Lower leg skin (tissue), 4 donors: Measurements from ENCODE around the gene CDC14A. TPM values are rescaled to one million over a fixed set of nuclear protein-coding genes. Genes with fewer than 3 reads are reported as not detected.

ENCODE experiments used
- DNase-seq, 2 donors: peaks; one replicate each; pipeline ENCODE4 v3.0.0-alpha.2; 2019; ENCODE audit warnings: low spot score in 2 of 2
- H3K4me3 ChIP-seq: fragments of 200-600 bp; sonication (generic); 2 replicates; pipeline ENCODE4 v1.5.1; 2017; ENCODE audit warnings: mild to moderate bottlenecking, low read depth; ENCODE audit not compliant: poor library complexity, severe bottlenecking
- CTCF ChIP-seq, 3 donors: fragments of 450-650 bp; IDR thresholded peaks; one replicate each; pipeline ENCODE4 v1.5.1; 2016; ENCODE audit warnings: antibody characterized with exemption in 3 of 3, mild to moderate bottlenecking in 3 of 3, moderate library complexity in 2 of 3
- POLR2A ChIP-seq, 2 donors: fragments of 450-650 bp; IDR thresholded peaks; one replicate each; pipeline ENCODE4 v1.6.1; 2016 to 2017; ENCODE audit warnings: antibody characterized with exemption in 2 of 2, mild to moderate bottlenecking in 1 of 2, moderate library complexity in 1 of 2
- WGBS, 2 donors: methylation state at CpG; one replicate each; pipeline ENCODE4 v1.1.5; 2018; 5-methylcytosine and 5-hydroxymethylcytosine counted together
- intact Hi-C: fragments of 100-400 bp; cut with DNase I; formaldehyde crosslinking; loops from one replicate; pipeline ENCODE4 v1.15.0; 2023; ENCODE audit warnings: low total_unique reads
- total RNA-seq, 4 donors: library from RNA; depleted of rRNA; stranded (reverse); fragments of >200 nt; gene quantifications; one replicate each; pipeline ENCODE4 v1.1.0, GENCODE V29; 2016

The CDC14A gene
- total RNA-seq, 4 donors from 2014 or later = 13.5 to 15.4 (median 14.4) TPM

DNA sequence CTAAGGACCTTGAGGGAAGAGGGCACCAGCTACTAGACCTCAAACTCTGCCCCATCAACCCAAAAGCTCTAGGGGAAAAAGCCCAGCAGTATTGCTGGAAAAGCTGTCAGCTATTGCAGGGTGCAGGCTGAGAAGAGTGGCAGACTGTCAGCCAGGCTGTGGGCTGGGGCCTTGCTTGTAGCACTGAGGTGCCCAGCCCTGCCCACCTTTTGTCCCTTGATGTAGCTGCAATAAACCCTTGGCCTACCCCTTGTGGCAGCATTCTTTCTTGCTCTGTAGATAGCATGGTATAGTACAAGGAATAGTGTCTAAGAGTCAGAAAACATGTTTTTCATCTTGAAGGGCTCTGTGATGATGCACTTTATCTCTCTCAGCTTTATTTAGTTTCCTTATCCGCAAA, 39.4 kb downstream of the CDC14A start:
- 82 to 91% methylated on average over 1 of the region's 1 CpG for WGBS, 2 donors
- intact Hi-C loops = no loop called here

GRCh38 chr1:100392756-100393155, 40.5 kb downstream of the CDC14A start:
- H3K4me3 ChIP-seq = no peak overlapping the region
- intact Hi-C loops = no loop called here
- TF ChIP-seq CTCF (IDR thresholded peaks at IDR 0.05) = no peak
- TF ChIP-seq POLR2A (IDR thresholded peaks at IDR 0.05) = no peak
- WGBS, 2 donors = 90 to 94% methylated on average over 5 of the region's 5 CpGs
- DNase-seq = no peak

More for the DNA sequence above, 39.4 kb downstream of the CDC14A start:
- DNase-seq = no peak
- TF ChIP-seq POLR2A (IDR thresholded peaks at IDR 0.05) (no peak), CTCF (IDR thresholded peaks at IDR 0.05) (no peak)
- H3K4me3 ChIP-seq = no peak overlapping the region

DNA sequence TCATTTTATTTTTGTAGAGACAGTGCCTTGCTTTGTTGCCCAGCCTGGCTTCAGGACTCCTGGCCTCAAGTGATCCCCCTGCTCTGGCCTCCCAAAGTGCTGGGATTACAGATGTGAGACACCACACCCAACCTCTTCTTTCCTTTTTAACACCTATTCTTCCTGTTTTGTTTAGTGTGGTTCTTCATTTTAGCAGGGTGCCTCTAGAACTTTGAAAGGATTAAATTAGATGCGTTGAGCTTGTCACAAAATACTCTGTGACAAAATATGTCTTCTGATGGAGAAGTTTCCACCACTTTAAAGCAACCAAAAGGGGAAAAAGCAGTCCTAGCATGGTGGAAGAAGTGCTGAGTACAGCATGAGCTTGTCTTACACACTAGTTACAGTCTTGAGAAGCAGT, 42.0 kb downstream of the CDC14A start:
- 87 to 89% methylated on average over 1 of the region's 1 CpG for WGBS, 2 donors
- DNase-seq = no peak
- intact Hi-C loops = no loop called here
- no peak for TF ChIP-seq CTCF (IDR thresholded peaks at IDR 0.05)
- TF ChIP-seq POLR2A (IDR thresholded peaks at IDR 0.05) = no peak
- no peak overlapping the region for H3K4me3 ChIP-seq

- intact Hi-C loops = no loop called here
- no peak for TF ChIP-seq CTCF (IDR thresholded peaks at IDR 0.05)
- TF ChIP-seq POLR2A (IDR thresholded peaks at IDR 0.05) = no peak
- no peak overlapping the region for H3K4me3 ChIP-seq
- WGBS, 2 donors = 90 to 92% methylated on average over 5 of the region's 5 CpGs
- no peak for DNase-seq
Measured at GRCh38 chr1:100395913-100396312, 43.6 kb downstream of the CDC14A start.

DNA sequence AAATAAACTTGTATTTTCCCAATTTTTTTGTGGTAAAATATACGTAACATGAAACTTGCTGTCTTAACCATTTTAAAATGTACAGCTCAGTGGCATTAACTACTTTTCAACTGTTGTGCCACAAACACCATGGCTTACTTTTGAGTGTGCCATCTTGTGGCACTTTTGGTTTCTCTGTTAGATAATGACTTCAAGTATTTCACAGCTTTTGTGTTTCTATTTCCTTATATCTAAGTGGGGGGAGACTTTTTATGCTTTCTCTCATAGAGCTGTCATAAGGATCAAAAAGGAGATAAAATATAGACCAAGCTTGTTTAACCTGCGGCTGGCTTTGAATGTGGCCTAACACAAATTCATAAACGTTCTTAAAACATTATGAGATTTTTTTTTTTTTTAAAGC, 44.3 kb downstream of the CDC14A start:
- 83 to 91% methylated on average over 3 of the region's 3 CpGs for WGBS, 2 donors
- DNase-seq = no peak
- intact Hi-C loops = no loop called here
- TF ChIP-seq CTCF (IDR thresholded peaks at IDR 0.05) (no peak), POLR2A (IDR thresholded peaks at IDR 0.05) (no peak)
- no peak overlapping the region for H3K4me3 ChIP-seq

DNA sequence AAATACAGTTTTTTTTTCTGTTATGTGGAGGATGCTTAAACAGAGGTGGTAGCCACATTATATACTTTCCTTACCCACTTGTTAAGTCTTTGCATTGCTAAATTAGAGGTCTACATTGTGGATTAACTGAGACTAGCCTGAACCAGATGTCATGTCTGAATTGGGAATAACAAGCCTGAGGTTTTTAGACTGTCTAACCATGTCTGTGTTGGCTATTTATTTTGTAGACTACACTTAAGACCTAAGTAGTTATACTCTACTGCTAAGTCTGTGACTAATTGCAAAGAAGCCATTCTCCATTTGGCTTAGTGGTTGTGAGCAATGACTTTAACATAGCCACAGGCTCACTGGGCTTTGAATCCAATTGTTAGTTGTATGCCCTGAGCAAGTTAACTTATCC, 45.4 kb downstream of the CDC14A start:
- intact Hi-C loops = no loop called here
- H3K4me3 ChIP-seq = no peak overlapping the region
- no peak for DNase-seq
- no peak for TF ChIP-seq CTCF (IDR thresholded peaks at IDR 0.05)
- TF ChIP-seq POLR2A (IDR thresholded peaks at IDR 0.05) = no peak
